ENCODE results near the gene C15orf39.
"Not testable (repeated sequence)": the region's sequence is repeated elsewhere in the genome, so short reads cannot be mapped to it uniquely, and the experiment has no call there.

Gene C15orf39

DNA sequence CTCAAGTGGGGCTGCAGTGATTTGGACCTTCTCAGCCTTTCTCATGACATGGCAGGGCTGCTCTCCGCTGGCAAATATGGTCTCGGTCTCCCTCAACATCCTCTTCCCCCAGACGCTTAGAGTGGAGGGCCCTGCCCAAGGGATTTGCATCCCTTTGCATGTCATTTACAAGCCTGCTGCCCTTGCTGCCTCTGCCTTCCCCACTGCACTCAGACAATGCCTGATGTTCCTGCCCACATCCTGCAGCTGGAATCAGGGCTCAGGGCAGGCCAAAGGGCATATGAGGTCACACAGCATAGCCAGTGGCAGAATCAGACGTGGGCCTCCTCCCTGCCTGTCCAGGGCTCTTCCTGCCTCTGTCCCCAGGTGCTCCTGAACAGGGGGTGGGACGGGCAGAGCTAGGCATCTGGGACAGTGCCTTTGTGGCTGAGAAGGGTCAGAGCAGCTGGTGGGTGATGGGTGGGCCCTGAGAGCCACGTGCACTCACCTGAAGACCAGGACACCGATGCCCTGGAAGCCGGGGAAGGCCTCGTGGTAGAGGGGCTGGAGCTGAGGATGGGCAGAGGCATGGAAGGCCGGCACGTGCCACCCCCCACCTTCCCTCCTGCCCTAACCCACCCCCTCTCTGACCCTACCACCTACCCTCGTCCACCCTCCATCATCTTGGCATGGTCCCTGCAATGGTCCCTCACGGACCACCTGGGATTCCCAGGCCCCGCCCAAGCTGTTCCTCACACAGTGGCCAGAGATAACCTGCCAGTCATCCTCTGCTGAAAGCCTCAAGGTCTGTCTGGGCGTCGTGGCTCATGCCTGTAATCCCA is 29.1 kb downstream of the C15orf39 start:
- peak; percentile 35 for DNase-seq (ENCODE audit: low read depth, low spot score)

DNA sequence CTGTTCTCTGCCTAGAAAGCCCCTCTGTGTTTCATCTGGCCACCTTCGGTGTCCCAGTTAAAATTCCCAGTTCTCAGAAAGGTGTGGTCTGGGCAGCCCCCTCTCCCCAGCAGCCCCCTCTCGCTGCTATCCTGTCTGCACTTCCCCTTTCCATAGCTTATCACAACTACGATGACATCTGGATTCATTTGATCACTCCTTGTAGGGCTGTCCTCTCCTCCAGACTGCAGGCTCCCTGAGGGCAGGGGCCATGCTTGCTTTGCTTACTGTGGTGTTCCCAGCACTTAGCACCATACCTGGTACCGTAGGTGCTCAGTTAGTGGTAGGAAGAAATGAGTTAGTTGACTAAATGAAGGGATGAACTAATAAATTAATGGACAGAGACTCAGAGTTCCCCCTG is 30.2 kb downstream of the C15orf39 start:
- DNase-seq (ENCODE audit: low read depth, low spot score), result no peak

DNA sequence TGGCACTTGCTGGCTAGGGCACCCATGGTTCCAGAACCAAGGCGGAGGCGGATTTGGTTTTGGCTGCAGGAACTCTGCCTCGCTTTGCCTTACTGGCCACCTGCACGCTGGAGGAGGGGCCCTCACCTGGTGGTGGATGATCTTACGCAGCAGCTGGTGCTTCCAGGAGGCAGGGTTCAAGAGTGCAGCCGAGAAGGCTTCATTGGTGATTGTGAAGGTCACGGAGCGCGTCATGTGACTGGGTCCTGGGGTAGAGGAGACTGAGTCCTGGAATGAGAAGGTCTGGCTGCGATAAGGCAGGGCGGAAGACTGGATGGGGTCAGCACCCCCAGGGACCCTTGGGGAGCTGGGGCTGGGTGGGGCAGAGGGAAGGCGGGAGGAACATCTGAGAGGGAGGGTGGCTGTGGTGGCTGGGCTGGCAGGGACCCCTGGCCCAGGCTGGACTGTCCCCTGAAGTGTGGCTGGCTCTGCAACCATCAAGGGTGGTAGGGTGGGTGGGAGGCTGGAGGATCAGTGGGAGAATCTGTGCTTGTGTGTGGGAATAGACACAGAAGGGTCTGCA is 30.7 kb downstream of the C15orf39 start:
- no peak for DNase-seq (ENCODE audit: low read depth, low spot score)

DNA sequence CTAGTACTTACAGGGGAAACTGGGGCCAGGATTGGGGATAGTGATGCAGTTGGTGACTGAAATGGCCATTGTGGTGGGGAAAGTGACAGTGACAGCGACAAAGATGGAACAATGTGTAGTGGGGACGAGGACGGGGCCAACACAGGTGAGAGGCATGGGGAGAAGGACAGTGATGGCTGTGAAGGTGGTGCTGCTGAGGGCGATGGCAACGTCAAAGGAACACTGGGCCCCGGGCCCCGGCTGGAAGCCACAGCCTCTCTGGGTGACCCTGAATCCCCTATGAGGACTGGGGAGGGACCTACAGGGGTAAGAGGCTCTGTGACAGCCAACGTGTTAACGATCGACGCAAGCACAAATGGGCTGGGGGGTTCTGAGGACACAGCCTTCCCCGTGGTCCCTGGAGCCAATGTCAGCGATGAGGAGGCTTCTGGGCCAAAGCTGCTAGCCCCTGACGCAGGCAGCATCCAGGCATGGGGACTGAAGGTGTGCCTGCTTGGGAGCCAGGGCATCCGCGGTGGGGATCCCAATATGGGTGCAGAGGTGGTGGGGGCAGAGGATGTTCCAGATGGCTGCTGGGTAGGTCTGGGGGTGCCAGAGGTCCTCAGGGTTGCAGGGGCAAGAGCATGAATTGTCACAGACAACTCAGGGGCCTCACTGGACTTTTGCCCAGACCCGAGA is 31.3 kb downstream of the C15orf39 start:
- no peak for DNase-seq (ENCODE audit: low read depth, low spot score)

DNA sequence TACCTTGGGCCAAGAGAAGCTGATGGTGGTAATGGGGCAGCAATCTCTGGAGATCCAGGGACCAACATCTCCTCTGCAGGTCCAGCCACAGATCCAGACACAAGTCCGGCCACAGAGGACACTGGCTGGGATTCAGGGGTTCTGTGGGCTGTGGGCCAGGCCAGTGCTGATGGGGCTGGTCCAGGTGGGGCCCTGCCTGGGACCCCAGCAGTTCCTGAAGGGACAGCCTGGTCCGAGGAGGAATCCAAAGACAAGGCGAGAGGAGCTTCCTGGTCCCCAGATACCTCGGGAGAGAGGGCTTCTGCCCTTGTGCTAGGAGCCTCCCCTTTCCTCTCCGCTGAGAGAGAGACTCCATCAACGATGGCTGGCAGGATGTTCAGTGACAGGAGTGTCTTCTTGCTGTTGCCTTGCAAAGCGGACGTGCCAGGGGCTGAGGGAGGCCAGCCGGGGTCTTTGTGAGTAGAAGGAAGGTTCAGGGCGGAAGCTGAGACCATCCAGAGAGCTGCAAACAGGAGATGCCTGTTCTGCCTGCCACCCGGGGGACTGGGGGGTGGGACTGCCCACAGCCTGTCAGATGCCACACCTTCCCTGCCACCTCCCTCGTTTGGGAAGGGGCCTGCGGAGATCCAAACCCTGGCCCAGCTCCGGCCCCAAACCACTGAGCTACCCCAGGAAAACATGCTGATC is 32.0 kb downstream of the C15orf39 start:
- DNase-seq (ENCODE audit: low read depth, low spot score), result no peak

DNA sequence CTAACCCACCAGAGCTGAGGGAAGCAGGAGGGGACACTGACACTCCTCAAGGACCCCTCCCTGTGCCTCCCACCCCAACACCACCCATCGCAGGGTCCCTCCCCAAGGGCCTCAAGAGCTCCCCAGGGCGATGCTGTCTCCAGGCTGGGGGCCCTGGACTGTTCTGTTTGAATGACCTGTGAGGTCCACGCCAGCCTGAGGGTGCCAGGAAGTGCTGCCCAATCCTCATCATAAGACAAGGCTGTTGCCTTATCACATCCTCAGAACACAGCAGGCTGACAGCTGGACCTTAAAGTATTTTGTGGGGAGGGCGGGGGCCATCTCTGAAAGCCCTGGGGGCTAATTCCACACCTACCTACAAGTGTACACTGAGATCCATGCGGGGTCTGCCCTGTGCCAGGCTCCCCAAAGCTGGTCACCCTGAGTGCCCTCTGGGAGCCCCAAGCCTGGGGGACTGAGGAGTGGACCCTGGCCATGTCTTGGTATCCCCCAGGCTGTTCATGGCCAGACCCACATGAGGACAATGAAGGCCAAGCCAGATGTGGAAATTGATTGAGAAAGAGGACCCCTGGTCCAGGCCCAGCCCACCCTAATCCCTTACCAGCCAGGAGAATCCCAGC is 32.6 kb downstream of the C15orf39 start:
- DNase-seq (ENCODE audit: low read depth, low spot score), result no peak

DNA sequence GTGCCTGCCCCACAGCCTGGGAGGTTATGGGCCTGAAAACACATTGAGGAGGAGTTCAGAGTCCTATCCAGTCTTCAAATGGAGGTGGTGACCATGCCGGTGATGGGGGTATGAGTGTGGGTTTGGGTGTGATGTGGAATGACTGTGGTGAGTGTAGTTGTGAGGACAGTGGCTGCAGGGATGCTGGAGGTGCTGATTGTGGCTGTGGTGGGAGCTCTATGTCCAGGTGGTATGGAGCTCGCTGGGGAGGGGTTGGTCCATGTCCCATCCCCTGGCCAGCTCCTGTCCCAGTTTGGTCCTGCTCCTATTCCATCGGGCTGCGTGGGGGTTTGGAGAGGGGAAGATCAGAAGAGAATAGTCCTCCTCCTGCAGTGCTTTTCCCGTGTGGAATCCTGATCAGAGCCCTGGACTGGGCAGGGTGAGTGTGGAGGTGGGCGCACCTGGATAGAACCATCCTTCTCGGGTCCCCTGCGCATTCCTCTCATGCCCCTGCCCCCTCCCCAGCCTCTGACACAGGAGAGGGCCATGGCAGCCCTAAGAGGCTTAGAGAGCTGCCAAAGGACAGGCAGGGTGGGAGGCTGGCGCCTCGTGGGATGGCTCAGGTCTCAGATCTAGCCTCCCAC is 33.5 kb downstream of the C15orf39 start:
- DNase-seq (ENCODE audit: low read depth, low spot score), result no peak

DNA sequence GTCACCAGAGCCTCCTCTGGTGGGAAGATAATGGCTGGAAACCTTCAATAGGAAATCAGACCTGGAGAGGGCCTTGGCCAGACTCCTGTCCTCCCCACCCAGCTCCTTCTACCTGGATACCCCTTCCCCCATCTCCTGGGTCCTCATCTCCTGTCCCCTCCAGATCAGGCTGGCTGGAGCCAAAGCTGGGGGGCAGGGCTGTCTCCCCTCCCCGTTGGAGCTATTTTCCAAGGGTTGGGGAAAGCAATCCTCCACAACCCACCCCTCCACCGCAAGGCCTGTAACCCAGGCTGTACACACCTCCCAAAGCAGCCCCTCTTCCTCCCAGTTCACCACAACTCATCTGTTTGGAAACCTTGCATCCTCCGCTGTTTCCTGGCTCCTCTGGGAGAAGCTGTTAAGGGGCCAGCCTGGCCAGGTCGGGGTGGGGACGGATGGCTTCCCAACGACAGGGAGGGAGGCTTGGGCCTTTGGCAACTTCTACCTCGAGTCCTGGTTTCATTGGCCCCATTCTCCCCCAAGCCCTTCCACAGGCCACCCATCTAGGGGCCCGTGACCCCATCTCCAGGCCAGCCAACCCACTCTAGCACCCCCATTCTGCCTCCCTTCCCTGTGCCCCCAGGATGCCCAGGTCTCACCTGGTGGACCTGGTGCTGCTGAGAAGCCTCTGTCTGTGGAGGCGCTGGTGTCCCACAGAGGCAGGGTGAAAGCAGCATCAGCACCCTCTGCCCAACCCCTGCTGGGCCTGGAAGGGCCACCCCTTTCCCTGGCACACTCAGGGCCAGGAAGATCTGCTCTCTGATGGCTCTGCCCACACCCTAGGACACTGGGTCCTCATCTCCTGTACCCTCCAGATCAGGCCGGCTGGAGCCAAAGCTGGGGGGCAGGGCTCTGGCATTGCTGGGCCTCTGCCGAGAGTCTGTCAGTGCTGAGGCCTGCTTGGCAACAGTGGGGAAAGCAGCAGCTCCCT is 34.4 kb downstream of the C15orf39 start:
- no peak for DNase-seq (ENCODE audit: low read depth, low spot score)

DNA sequence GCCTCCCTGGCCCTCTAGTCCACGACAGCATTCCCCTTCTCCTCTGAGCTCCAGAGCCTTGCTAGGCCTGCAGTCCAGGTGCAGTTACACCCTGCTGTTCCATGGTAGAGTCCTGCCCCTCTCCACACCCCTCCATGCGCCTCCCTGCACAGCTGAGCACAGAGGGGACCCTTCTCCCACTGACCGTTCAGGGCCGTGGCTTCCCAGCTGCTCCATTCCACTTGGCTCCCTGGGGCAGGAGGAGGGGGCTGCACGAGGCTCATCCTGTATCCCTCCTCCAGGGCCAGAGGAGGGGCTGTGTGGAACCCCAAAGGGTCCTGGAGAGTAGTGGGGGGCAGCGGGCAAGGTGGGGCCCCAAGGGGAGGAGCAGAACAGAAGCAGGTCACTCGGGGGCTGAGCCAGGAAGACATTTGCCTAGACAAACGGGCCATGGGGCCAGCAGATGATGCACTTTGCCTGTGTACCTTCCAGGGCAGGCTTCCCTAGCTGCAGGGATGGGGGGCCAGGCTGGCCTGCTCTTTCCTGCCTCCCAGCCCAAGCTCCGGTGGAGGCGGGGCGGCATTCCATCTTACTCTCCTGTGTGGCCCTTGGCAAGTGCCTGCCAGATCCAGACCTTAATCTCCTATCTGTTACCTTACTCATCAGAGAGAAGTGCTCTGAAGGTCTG is 35.8 kb downstream of the C15orf39 start:
- peak; percentile 28 for DNase-seq (ENCODE audit: low read depth, low spot score)

DNA sequence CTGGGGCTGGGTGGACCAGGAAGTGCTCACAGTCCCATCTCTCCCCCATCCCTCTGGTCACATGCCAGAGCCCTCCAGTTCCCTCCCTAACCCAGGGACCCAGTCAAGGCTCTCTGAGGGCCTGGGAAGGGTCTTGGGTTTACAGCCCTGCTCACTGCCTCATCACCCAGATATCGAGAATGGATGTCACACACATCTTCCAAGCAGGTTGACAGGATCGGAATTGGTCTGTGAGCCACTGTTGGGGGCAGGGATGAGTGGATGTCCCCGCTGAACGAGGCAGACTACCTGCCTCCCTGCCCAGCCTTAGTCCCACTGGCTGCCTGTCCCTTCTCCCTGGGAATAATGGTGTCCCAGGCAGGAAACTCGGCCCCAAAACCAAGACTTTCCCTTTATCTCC is 36.5 kb downstream of the C15orf39 start:
- no peak for DNase-seq (ENCODE audit: low read depth, low spot score)

DNA sequence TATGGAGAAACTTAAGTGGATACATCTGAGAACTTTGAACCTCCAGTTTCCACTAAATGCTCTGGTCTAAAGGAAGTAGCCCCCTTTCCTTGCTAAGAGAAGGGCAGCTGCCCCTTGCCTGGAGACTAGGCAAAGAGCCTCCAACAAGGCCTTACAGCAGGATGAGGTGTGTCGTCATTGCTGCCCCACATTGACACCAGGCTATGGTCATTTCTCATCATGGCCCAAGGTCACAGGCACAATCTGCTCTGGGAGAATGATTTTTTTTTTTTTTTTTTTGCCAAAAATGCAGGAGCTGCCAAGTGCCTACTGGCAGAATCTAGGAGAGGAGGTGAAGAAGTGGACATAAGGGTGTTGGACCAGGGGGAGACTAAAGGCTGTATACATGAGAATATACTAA is 44.1 kb downstream of the C15orf39 start:
- not testable (repeated sequence) for DNase-seq (ENCODE audit: low read depth, low spot score)

DNA sequence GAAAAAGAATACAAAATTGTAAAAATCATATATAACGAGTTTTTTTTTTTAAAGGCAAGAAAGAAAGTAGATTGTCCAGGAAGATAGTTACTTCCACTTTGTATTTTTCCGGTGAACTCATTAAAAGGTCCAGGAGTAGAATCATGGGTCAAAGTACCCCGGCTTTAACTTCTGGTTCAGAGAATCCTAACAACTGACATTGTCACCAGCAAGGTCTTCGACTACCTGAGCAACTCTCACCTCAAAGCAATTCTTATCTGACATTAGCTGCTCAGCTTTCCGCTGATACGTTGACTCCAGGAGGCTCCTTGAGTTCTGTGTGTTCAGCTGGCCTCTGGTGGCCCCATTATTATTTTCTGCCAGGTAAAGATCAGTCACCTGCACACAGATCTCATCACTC is 47.3 kb downstream of the C15orf39 start:
- DNase-seq (ENCODE audit: low read depth, low spot score), result not testable (repeated sequence)

DNA sequence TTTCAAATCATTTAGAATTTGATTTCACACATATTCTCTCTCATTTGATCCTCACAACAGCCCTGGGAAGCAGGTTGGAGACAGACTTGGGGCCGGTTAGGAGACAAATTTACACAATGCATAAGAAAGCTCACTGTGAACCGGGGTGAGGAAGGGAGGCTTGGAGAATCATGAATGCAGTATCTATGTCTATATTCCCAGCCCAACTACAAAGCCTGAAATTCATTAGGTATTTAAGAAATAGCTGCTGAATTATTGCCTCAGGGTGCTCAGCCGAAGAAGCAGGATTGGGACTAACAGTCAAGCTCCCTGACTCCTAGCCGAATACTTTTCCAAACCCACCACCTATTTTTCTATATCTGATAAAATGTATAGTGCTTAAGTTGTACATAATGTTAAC is 48.0 kb downstream of the C15orf39 start:
- no peak for DNase-seq (ENCODE audit: low read depth, low spot score)

DNA sequence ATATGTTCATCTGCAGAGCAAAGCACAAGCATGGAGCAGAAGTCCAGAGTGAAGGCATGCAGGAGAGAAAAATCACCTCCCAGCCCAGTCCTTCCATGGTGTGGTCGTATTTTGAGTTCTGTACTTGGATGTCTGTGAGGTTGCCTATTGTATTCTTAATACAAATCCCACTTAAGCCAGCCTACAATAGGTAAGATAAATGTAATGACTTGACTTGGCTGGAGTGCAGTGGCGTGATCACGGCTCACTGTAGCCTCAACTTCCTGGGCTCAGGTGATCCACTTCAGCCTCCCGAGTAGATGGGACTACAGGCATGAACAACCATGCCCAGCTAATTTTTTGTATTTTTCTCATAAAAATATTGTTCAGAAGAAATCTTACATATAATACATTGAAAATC is 49.7 kb downstream of the C15orf39 start:
- DNase-seq (ENCODE audit: low read depth, low spot score), result not testable (repeated sequence)

DNA sequence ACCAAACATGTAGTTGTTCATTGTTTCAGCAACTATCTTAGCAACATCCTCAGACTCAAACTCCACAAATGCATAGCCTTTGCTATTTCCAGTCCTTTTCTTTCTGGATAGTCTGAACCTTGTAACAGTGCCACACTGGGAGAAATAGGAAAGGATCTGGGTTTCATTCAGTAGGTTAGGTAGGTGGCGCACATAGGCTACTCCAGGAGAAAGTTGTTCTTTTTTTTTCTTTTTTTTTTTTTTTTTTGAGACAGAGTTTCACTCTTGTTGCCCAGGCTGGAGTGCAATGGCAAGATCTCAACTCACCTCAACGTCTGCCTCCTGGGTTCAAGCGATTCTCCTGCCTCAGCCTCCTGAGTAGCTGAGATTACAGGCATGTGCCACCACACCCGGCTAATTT is 50.6 kb downstream of the C15orf39 start:
- not testable (repeated sequence) for DNase-seq (ENCODE audit: low read depth, low spot score)

DNA sequence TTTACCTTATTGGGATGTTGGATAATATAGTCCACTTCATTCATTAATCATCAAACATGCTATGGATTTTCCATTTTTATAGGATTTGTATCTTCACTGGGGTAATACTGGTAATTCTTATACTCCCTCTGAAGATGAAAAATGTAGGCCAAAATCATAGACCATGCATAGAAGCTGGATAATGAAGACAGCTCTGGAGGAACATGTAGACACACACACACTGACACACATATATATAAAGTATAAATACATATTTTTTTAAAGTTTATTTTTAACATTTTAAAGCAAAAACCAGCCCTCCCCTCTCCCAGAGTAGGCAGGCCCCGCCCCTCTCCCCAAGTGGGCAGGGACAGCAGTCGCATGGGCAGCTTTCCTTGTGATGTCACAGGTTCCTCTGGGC is 56.4 kb downstream of the C15orf39 start, which contains the start of gene GOLGA6C:
Gene GOLGA6C, plus strand, starts transcription at position 301 of the 400 bp plus-strand sequence. CDS start 265 bp downstream, outside the sequence.
- not testable (repeated sequence) for DNase-seq (ENCODE audit: low read depth, low spot score)

DNA sequence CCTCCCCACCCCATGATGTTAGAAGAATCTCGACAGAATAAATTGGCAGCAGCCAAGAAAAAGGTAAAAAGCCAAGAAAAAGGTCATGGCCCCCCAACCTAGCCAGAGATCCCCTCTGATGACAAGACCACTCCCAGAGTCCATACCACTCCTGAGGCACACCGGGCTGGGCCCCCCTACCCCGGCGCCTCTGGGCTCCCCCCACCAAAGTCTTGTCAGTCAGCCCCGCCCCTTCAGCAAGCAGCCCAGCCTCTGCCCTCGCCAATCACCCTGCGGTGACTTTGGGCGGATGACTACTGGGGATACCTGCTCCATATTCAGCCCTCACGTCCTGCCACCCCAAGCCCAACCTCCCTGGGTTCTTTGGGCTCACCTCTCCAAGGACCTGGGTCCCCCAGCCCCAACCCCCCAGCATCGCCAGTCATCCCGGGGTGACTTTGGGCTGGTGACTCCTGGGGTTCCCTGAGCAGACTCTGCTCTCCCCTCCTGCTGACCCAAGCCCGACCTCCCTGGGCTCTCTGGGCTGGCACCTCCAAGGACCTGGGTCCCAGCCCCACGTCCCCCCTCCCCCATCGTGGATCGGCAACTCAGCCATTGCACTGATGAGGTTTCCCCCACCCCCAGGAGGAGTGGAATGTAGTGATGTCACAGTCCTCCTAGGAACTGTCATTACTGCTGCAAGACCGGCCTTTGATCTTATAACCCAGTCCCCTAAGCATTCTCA is 57.1 kb downstream of the C15orf39 start:
- DNase-seq (ENCODE audit: low read depth, low spot score), result not testable (repeated sequence)

DNA sequence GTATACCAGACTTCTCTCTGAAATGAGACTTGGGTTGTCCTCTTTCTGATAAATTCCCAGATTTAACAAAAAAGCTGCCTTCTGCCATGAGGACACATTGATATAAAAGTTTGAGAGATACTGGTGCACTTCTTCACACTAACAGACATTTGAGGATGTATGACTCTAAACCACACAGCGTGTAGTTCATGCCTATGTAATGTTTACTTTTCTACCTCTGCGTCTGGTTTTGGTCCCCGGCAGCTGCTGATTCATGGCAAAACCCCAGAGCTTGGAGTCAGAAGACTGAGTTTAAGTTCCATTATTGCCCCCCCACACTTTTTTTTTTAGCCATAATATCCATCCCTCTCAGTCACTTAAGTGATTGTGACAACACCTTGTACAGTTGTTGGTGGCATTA is 58.2 kb downstream of the C15orf39 start:
- DNase-seq (ENCODE audit: low read depth, low spot score), result not testable (repeated sequence)
